HG03175 (cell line): ENCODE measurements around the gene C1orf226.

Experiments used
- ATAC-seq: cut with Tn5 transposase; IDR thresholded peaks from one replicate; pipeline ENCODE4 v1.9.1; 2021; ENCODE audit warnings: mild to moderate bottlenecking, moderate library complexity; ENCODE audit not compliant: unreplicated experiment

C1orf226 gene

GRCh38 chr1:162384116-162384515 is 2.6 kb downstream of the C1orf226 start:
- ATAC-seq, result no peak

DNA sequence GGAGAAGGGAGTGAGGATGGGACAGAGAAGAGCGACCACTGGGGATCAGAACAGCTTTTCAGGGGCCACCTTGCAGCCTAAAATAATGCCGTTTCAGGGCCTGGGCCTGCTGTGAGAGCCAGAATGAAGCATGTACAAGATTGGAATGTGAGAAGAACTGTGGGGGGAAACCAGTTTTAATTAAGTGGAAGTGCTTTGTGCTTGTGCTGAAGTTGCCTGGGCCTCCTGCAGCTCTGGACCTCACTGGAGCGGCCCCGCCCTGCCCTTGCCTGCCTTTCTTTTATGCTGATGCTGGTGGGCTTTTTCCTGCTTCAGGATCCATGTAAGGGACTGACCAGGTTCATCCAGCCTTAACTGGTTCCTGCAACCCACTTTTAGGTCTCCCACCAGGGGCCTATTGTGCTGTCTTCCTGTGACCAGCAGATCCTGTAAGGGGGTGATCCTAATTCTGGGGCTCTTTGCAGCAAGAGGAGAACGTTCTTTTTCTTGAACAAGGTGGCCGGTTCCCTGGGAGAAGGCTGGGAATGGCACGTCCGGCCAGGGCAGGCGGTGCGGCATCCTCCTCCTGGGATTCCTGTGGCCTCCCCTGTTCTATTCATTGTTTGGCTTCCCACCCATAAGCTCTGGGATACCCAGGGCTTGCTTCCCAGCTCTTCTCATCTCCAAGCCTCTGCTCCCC is 3.2 kb downstream of the C1orf226 start:
- ATAC-seq, result no peak

DNA sequence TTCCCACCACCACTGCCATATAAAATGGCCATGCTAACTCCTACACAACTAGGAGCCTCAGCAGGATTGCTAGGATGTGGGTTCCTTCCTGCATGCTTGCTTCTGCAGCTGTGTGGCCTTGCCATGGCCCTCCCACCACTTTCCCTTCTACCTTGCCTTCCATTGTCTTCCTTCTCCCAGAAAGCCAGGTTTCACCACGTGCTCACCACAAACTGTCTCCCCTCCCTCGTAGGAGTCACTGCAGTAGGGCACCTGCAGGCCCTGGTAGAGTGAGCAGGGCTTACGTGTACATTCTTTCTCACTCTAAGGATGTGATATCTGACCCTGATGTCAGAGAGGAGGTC is 3.7 kb downstream of the C1orf226 start:
- no peak for ATAC-seq

DNA sequence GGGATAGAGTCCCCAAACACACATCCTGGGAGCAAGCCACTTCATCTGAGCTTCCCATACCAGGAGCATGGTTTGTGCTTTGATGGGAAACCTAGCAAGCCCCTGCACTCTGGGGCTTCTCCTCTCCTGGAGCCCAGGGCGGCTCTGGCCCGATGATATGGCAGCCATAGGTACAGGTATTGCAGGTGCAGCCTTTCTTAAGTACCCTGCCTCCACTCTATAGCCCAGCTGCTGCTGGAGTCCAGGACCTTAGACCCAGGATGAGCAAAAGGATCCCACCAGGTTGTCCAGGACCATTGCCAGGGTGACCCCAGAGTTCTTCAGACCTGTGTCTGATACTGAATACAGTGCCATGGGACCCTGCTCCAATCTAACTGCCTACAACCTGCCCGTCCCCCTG is 4.2 kb downstream of the C1orf226 start:
- no peak for ATAC-seq

DNA sequence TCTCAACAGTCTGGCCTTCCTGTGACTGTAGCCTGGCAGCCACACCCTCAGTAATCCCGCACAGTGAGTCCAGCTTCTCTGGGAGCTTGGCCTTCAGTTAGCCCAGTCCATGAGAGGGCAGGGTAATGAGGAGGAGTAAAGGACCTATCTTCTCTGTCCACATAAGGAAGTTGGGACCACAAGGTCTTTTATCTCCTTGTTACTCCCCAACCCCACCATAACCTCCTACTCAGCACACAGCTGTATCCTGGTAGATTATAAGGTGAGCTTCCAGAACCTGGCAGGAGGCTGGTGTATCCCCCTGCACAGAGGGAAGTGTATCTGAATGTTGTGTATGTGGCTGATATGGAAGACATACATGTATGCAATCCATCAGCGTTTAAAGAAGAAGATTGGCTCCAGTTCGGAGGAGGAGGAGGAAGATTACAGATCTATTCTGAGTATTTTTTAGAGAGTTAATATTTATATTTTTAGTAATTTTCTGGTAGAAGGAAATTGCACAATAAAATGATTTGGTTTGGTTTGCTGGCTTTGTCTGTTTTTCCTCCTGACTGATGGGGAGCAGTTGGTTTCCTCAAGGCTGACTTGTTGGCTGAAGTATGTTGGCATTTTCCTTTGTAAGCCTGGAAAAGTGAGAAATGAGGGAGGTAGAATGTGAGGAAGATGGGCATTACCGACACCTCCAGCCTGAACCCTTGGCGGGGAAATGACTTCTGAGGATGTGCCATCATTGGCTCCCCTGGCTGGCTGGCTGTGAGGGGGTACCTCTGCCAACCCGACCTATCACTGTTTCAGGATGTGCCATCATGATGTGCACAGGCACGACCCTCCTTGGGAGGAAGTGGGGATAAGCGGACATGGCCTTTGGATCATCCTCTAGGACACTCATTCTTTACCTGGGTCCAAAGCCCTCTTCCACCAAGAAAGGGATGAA is 5.0 kb downstream of the C1orf226 start:
- no peak for ATAC-seq

DNA sequence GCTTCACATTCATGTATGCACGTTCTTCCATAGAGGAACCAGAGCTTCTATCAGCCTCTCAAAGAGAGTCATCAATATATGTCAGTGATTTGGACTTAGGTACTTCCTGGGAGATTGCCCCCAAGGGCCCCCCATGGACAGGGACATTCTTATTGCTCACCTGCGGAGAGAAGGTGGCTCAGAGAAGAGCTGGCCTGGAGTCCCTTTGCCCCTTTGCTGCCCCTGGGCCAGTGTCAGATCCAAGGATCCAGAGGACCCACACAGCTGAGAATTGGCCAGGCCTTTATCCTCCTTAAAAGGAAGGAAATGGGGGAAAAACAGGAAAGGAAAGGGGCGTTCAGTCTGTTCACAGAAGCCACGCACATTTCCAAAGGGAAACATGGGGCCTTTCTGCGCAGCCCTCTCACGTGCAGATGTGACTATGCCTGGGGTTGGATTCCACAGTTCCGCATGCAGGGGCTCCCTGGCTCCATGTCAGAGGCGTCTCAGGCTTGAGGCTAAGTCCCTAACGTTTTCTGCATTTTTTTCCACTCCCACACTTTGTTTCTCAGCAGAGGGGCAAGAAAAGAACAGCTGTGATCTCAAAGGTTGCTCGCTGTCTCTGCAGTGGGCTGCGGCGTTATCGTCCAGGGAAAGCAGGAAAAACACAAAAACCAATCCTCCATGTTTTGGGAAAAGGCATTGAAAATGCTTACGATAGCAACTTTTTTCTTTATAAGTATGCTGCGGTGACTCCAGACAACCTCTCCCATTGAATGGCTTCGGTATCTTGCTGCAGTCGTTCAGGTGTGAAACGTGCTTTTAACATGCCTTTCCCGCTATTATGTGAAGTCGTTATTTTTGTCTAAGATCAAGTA is 5.9 kb downstream of the C1orf226 start:
- no peak for ATAC-seq

DNA sequence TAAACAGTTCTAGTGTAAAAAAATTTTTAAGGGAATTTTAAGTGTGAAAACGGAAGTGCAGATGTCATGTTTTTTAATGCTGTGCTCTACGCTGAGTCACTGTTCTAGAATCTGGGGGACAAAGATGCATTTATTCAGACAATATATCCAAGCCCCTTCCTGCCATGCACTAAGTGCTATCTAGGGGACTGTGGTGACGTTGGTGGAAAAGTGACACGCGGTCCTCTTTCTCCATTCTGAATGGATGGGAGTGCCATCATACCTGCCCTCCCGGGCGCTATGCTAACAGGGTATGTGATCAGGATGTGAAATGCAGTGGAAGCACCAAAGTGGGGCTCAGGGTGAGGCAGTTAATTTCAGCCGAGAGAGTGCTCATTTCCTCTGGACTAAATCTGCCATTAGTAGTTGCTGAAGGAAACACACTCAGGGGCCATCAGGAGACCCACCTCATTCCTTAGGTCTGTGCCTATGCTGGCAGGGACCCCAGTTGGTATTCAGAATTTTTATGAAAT is 6.6 kb downstream of the C1orf226 start:
- no peak for ATAC-seq

- ATAC-seq, result no peak
Measured at GRCh38 chr1:162388615-162389014, 7.1 kb downstream of the C1orf226 start.

- ATAC-seq, result peak; percentile 55
Measured at GRCh38 chr1:162389021-162389818, 7.7 kb downstream of the C1orf226 start.

GRCh38 chr1:162389971-162390370 is 8.4 kb downstream of the C1orf226 start:
- no peak for ATAC-seq

DNA sequence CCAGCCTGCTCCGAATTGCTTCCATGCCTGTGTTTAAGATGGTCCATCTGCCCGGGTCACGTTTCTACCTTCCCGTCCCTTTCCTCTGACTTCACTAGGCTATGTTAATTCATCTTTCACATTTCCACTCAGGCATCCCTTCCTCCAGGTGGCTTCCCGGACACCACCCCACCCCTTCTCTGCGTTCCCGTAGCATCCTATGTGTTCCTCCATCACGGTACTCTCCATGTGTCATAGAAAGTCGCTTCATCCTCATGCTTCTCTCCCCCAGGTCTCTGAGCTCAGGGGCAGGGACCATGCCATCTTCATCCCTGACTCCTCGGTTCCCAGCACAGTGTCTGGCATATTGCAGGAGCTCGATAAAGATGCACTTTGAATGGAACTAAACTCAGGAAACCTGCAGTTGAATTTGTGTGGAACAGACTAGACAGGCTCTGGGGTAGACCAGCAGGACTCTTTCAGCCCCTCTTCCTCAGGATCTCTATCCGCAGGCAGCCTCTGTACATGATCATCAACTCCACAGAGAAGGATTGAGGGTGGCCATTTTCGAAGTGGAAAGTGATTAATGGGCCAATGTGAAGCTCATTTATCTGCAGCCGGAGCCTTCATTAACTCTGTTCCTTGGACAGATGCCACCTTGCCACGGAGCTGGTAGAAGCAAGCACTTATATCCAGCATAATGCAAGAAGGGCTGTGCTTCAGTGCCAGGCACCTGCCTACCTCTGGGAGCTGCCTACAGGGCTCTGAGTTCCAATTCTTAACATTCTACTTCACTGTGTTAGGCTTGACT is 9.1 kb downstream of the C1orf226 start:
- no peak for ATAC-seq

GRCh38 chr1:162391790-162392563 is 10.4 kb downstream of the C1orf226 start:
- no peak for ATAC-seq

- ATAC-seq, result no peak
Measured at GRCh38 chr1:162396201-162396906, 14.8 kb downstream of the C1orf226 start.

- no peak for ATAC-seq
Measured at GRCh38 chr1:162397039-162397448, 15.5 kb downstream of the C1orf226 start.

DNA sequence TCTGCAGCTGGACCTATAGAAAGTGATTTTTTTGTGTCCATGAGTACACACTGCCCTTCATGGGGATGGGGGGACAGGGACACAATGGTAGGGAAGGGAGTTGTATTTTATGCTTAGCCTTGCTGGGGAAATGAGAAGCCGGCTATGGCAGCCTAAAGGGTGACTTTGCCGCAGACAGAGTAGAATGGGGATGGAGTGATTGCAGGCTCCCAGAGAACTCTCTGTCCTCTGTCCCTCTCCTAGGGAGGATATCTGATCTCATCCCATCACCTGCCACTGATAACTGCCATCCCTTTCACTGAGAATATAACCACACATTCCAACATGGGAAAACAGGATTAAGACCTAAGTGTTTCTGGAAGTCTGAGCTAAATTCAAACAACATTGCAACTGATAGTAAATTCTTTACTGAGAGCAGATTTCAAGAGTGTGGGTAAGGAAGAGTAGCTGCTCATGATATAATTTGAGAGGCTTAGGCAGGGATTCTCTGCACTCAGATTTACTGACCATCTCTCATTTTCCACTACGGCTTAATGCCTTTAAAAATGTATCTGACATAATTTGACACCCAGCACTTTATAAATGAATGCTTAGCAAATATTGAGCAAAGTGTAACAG is 16.5 kb downstream of the C1orf226 start:
- no peak for ATAC-seq

DNA sequence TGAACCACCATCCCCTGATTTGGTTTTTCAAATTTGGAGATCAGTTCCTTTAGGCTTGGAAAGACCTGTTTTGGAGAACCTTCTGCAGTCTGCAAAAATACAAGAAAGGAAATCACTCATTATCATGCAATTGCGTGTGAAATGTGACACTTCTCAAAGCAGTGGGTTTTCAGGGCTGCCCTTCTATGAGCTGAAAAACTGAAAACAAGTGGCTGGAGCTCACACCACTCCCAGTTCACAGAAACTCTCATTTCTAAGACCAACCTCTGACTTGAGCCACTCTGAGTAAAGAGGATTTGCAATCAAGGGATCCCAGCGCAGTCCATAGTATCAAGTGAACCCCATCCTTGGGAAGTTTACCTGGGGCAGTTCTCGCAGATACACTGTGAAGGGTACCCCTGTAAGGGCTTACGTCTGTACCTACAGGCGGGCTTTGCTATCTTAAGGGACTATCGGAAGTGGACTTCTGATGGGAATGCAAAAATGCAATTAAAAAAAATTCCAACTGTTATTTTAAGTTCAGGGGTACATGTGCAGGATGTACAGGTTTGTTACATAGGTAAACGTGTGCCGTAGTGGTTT is 17.6 kb downstream of the C1orf226 start:
- no peak for ATAC-seq

DNA sequence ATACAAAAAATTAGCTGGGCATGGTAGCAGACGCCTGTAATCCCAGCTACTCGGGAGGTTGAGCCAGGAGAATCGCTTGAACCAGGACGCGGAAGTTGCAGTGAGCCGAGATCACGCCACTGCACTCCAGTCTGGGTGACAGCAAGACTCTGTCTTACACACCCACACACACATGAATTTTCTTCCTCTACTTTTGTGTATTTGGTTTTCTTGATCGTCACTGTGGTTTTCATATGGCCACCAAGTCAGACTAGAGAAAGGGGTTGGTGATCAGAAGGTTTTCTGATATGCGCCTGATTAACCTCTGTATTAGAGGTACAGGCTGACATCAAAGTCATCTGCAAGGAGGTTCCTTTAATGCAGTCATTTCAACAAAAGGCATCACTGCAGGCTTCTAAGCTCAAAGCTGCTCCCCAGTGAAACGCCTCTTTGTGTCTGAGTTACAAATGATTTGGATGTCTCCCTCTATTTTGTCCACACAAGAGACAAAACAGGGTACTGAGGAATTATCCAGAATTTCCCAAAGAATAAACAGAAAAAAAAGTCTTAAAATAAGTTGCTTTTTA is 19.3 kb downstream of the C1orf226 start:
- ATAC-seq, result no peak
